OCI-M2 (cell line): ENCODE data around the gene CACNG1.

Source experiments
- DNase-seq: peaks from one replicate; lab custom pipeline; 2025; ENCODE audit not compliant: unreplicated experiment; lab: John Stamatoyannopoulos, UW

CACNG1 gene, protein sequence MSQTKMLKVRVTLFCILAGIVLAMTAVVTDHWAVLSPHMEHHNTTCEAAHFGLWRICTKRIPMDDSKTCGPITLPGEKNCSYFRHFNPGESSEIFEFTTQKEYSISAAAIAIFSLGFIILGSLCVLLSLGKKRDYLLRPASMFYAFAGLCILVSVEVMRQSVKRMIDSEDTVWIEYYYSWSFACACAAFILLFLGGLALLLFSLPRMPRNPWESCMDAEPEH

DNA sequence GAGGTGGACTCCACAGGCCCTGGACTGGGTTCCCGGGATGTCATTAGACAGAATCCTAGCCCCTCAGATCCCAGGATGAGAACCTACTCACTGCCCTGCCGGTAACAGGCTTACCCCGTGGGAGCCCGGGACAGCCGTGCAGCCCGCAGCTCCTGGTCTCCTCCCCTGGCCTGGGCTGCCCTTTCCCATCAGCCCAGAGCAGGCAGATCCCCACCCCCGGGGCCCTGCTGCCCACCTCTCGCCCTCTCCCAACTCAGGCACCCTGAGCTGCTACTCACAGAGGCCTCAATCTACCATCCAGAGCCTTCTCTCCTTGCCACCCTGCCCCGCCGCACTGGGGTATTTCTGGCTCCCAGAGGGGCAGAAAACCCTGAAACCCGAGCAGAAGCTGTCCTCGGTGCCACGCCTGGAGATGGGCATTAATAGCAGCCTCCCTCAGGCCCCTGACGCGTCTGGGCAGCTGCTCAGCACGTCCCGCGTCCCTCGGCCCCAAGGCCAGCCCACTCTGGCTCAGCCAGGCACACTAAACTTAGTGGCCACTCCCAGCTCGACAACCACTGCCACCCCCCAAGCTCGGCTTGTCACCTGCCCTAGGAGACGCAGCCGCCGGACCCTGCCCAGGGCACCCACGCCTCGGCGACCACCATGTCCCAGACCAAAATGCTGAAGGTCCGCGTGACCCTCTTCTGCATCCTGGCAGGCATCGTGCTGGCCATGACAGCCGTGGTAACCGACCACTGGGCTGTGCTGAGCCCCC lies at the start of gene CACNG1:
Gene CACNG1 (plus strand): TSS at position 539 of the 757 bp plus-strand sequence. CDS start 107 bp downstream, at position 646.
- no peak for DNase-seq

DNA sequence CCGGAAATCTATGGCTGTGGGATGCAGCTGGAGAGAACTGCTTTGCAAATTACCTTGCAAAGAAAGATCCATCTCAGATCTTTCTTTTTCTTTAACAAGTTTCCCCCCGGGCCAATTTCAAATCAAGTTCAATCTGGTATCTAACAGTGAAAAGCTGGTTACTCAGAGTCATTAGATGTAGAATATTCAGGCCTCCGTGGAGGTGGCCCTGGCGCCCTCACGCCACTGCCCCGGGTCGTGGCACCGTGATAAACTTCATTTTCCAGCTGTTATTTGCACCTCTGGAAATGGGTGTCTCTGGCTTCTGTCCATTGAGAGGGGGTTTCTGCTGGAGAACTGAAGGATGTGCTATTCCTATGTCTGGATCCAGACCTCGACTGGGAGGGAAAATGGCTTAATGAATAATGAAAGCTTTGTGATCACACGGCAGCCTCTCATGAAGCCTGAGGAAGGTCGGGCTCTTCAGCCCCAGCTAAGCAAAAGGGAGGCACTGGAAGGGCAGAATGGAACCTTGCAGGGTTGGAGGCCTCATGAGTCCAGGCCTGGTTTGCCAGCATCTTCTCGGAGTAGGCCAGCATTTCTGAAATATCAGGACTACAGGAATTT lies 49.3 kb upstream of the CACNG1 start:
- DNase-seq = no peak

- no peak for DNase-seq
Measured at GRCh38 chr17:66995944-66996343, 48.4 kb upstream of the CACNG1 start.

DNA sequence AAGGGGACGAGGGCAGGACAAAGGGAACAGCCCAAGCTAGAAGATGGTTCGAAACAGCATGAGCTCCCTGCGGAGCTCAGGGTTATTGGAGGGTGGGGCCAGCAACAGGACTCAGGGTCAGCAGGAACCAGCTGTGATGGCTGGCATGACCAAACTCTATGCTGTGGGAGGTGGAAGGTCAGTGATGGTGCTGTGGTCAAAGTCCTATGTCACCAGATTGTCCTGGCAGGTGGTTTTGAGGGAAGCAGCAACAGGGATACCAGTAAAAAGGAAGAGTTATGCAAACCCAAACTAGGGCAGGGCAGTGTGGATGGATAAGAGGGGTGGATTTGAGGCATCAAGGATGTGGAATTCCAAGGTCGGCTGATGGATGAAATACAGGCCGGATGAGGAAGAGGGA lies 47.4 kb upstream of the CACNG1 start:
- DNase-seq = no peak

DNA sequence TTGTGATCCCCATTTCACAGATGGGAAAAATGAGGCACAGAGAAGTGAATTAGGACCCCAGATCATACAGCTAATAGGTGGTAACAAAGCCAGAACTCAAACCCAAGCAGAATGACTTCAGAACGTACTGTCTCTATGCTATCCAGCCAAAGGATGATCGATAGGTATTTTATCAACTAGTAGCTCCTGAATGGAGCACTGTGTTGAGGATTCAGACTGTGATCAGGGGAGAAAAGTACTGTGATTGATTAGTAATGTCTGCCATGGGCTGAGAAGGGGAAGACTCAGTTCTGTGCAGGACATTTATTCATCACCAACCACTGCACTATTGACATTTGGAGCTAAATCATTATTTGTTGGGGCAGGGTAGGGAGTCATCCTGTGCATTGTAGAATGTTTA lies 41.1 kb upstream of the CACNG1 start:
- no peak for DNase-seq

DNA sequence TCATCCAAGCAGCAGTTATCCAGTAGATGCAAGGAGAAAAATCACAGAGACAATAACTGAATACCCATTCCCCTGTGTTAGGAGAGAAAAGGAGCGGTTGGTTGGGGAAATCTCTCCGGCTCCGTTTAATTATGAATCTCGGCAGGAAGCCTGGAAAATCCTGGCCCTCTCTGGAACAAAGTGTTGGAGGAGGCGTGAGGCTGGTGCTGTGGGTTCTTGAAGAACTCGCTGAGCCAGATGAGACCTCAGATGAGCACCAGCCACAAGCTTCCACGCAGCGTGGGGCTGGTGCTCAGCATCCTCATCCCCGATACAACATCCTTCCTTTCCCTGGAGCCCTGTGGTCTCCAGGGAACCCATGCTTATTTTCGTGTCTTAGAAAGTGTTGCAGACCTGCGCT lies 40.2 kb upstream of the CACNG1 start:
- DNase-seq = no peak

DNA sequence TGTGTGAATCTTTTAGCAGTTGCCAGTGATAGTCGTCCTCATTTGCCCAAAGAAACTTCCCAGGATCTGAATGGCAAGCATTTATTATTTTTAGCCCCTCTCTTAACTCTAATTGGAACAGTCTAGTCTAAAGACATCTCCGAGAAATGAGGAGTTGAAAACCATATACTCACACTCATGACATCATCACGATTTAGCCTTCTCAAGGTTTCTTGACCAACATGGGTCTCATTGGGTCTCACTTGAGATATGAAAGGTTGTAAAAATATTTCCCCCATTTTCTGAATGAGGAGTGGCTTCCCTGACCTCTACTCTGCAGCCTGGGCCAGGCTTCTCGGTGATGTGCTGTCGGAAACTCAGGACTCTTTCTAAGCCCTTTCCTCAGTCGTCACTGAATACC lies 37.1 kb upstream of the CACNG1 start:
- DNase-seq = no peak

DNA sequence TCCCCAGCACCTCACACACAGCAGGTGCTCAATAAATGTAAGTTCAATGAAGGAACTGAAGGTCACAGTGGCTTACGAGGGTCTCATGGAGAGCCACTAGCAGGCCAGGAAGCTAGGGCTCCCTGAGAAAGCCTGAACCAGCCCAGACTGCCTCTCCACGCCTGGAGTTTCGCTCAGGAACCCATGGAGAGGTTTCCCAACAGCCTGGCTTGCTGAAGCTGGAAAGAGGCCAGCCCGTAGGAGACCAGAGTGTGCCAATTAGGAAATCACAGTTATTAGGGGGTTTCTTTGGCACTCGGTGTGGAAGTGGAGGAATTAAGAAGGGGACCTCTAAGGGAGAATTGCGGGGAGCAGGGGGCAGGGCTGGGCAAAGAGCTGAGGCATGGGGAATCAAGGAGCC lies 36.3 kb upstream of the CACNG1 start:
- no peak for DNase-seq

DNA sequence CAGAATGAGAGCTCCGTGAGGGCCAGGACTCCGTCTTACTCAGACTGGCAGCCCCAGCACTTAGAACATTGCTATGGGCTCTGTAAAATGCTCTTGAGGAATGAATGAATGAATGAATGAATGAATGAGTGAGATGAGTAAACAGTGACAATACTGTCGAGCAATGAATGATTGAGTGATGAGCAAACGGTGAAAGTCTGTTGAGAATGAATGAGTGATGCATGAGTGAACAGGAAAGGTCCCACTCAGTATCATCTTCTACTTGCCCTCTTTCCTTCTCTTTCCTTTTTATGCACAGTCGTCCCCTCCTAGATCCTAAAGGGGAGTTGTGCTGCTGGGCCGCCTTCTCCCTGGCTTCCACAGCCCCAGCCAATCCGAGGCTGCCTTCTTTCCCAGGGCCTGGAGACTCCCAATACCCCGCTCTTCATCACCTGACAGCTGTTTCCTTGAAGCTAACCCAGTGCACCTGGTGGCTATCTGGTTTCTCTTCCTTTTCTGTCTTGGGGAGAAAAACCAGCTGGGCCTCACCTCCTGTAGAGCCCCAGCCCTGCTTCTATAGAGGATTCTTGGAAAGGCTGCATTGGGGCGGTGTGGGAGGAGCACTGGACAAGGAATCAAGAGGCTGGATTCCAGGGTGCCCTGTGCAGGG lies 32.7 kb upstream of the CACNG1 start:
- no peak for DNase-seq

DNA sequence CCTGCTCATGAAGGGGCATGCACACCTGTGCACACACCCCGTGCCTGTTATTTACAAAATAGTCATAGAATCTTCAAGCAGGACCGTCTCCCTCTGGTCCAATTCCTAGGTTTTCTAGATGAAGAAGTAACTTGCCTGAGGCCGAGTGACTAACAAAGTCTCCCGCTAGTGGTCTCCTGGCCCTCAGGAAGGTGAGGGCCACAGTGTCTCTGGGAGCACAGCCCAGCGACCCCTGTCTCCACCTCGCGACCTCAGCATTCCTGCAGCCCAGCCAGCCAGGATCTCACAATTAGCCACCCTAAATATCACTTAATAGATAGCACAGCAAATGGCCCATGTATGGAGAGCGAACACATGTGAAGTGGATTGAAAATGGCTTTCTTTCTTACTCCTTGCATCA lies 30.5 kb upstream of the CACNG1 start:
- DNase-seq = no peak

DNA sequence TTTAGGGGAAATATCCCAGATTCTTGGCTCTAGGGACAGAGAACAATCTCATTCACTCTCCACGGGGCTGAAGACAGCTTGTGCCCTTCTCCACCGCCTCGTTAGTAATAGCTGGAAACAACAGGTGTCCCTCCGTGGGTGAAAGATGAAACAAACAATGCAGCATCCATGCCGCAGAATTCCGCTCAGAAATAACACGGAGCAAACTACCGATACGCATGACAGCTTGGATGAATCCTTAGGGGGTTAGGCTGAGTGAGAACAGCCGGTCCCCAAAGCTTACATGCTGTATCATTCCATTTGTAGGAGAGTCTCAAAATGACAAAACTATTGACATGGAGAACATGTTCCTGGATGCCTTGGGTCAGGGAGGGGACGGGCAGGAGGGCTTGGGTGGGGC lies 29.4 kb upstream of the CACNG1 start:
- DNase-seq = no peak

DNA sequence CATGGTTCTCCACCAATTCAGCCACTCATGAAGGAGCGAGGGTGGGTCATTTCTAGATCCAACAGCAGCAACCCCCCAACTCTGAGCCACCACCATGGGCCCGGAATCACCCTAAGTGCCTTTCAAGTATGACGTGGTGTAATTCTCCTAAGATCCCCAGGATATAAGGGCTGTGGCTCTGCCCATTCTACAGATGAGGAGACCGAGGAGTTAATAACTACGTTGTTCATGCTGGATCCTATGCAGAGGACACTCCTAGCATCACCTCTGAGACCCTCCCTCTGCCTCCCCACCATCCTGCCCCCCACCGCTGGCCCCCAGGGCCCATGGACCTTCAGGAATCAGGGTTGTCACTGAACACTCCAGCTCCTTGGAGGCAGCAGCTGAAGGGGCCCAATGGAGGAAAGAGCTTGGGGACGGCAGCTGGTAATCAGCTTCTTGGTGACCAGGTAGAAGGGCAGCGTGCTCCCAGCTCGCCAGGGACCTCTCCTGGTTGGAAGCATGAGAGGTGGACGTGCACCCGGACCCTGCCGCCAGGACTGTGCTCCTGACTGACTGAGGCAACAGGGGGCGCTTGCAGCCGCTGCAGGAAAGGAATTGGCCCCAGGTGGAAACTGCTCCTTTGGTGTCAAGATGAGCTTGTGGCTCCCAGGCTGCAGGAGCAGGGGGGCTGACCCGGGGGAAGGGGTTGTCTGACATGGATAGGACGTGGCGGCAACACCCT lies 28.2 kb upstream of the CACNG1 start:
- no peak for DNase-seq

- no peak for DNase-seq
Measured at GRCh38 chr17:67017910-67018309, 26.4 kb upstream of the CACNG1 start.

DNA sequence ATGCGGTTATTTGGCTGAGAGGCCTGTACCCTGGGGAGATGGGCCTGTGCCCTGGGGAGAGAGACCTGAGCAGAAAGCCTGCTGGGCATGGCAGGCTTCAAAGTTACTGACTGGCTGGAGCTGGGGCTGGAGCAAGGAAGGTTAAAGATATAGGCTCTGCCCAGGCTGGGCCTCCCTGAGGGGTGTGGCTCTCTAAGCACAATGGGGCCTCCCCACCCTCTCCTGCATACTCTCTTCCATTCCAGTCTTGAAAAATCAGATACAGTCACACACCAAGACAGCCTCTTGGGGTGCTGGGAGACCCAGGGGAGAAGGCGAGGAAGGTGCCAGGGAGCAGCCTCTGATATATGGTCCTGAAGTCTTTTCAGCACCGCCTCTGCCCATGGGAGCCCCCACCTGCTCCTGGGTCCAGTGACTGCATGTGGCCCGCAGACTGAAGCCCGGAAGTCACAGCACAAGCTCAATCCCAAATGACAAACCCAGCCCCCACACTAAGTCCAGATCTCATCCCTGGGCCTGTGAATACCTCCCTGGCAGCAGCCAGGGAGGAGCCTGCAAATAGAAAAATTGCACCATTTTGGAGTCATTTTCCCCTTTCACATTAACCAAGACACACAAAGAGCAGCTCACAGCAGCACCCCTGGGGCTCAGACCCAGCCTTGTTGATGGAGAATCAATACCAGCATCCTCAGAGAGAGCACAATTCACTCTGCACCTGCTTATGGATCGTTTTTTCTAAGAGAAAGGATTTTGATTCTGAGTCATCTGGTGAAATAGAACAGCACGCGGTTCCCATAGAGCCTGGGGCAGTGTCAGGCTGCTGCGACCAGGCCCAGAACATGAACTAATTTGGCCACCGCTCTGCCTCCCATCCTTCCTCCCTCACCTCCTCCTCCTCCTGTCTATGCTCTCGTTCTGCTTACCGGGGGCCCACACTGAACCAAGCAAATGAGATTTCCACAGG lies 25.6 kb upstream of the CACNG1 start:
- DNase-seq = no peak

- no peak for DNase-seq
Measured at GRCh38 chr17:67019809-67020208, 24.5 kb upstream of the CACNG1 start.

DNA sequence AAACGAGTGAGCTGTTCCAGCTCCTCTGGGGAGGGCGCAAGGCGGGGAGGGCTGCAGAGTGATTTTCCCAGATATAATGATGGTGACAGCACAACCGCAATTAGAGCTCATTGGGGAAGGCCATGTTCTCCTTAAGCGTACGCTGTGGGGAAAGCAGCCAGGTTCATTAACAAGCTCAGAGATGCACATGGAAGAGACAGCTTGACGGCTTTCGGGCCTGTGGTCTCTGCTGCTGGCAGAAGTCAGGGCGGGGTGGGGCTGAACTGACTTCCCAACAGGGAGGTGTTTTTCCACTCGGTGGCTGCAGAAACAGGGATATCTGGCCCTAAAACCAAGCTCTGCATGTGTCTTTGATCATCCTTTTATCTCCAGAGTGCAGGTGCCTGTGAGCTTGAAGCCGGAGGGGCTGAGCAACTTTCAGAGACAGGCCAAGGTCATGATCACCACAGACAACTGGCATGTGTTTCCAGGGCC lies 24.0 kb upstream of the CACNG1 start:
- DNase-seq = no peak

DNA sequence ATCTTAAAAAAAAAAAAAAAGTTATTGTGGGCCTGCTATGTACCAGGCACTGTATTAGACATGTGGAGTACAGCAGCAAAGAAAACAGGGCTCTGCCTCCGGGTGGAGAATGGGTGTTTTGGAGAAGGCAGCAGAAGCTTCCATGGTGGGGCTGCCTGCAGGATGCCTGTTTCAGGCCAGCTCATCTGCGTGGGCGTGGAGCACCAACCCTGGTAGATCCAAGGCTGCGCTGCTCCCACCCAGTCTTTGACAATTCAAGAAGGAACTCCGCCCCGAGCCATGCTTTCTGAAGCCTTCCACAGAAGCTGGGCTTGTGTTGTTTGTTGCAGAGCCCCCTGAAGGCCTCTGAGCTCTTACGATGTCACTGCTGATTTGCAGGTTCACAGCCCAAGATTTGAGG lies 23.2 kb upstream of the CACNG1 start:
- no peak for DNase-seq

DNA sequence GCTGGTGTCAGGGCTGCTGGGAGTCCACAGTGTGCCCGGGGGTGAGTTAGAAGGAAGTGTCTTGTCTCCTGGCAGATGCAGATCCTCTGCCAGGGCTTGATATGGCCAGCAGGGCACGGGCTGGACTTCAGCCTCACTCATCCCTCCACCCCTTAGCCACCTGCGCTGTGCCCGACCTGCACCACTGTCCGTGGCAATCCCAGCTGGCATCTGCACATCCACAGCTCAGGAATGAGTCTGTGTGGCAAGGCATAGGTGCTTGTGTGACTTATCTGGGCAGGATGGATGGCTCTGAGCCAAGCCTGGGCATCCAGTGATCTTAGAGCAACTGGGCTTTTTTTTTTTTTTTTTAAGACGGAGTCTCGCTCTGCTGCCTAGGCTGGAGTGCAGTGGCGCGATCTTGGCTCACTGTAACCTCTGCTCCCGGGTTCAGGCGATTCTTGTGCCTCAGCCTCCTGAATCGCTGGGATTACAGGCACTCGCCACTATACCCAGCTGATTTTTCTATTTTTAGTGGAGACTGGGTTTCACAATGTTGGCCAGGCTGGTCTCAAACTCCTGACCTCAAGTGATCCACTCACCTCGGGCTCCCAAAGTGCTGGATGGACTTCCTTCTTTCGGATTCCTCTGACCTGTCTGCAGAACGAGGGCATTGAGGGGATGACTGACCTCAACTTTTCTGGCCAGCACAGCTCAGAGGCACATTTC lies 22.5 kb upstream of the CACNG1 start:
- no peak for DNase-seq

- no peak for DNase-seq
Measured at GRCh38 chr17:67022451-67022810, 21.9 kb upstream of the CACNG1 start.
